Karpas-422 (cell line): ENCODE measurements around the gene CD27. TPM values are rescaled to one million over a fixed set of nuclear protein-coding genes. Genes with fewer than 3 reads are reported as not detected.
A peak's percentile ranks its signal among the peaks of the same experiment; 100 is the strongest.
"Not testable (repeated sequence)": the region's sequence is repeated elsewhere in the genome, so short reads cannot be mapped to it uniquely, and the experiment has no call there.

Experiments used
- DNase-seq: peaks from one replicate; pipeline ENCODE4 v3.0.0-alpha.2; 2015
- H2AFZ ChIP-seq: fragments of 200-600 bp; sonication (generic); 2 replicates; pipeline ENCODE4 v1.6.1; 2014; ENCODE audit warnings: antibody characterized with exemption, low read length, mixed read lengths
- H3K27ac ChIP-seq: fragments of 200-600 bp; sonication (generic); 2 replicates; pipeline ENCODE4 v1.5.1; 2014; ENCODE audit warnings: mild to moderate bottlenecking, low read length, moderate library complexity
- H3K27me3 ChIP-seq: fragments of 200-600 bp; sonication (generic); 2 replicates; pipeline ENCODE4 v1.6.1; 2014; ENCODE audit warnings: low read length, mixed read lengths
- H3K36me3 ChIP-seq: fragments of 200-600 bp; sonication (generic); 2 replicates; pipeline ENCODE4 v1.6.1; 2014; ENCODE audit warnings: low read length, mixed read lengths; ENCODE audit not compliant: insufficient read depth
- H3K4me1 ChIP-seq: fragments of 200-600 bp; sonication (generic); 2 replicates; pipeline ENCODE4 v1.6.1; 2014; ENCODE audit warnings: mild to moderate bottlenecking, low read length, mixed read lengths
- H3K4me2 ChIP-seq: fragments of 200-600 bp; sonication (generic); 2 replicates; pipeline ENCODE4 v1.6.1; 2014; ENCODE audit warnings: low read length, low read depth, mild to moderate bottlenecking; ENCODE audit not compliant: poor library complexity, severe bottlenecking
- H3K4me3 ChIP-seq: fragments of 200-600 bp; sonication (generic); 2 replicates; pipeline ENCODE4 v1.5.1; 2014; ENCODE audit warnings: mild to moderate bottlenecking, antibody characterized with exemption, low read length, mixed read lengths
- H3K79me2 ChIP-seq: fragments of 200-600 bp; sonication (generic); 2 replicates; pipeline ENCODE4 v1.6.1; 2014; ENCODE audit warnings: mild to moderate bottlenecking, low read length, mixed read lengths
- H3K9ac ChIP-seq: fragments of 200-600 bp; sonication (generic); 2 replicates; pipeline ENCODE4 v1.6.0; 2014; ENCODE audit warnings: low read length
- H3K9me2 ChIP-seq: fragments of 200-600 bp; sonication (generic), shearing (Covaris generic); replicated peaks from 2 replicates; pipeline ENCODE4 v1.6.0; 2014; ENCODE audit warnings: mild to moderate bottlenecking, low read length, moderate library complexity; ENCODE audit not compliant: insufficient read depth
- H3K9me3 ChIP-seq: fragments of 300-700, 200-600 bp; sonication (generic); 2 replicates; pipeline ENCODE4 v1.6.1; 2014; ENCODE audit warnings: low read length, mixed read lengths
- H4K20me1 ChIP-seq: fragments of 200-600 bp; sonication (generic); 2 replicates; pipeline ENCODE4 v1.6.1; 2014; ENCODE audit warnings: mild to moderate bottlenecking, antibody characterized with exemption, low read length, low read depth; ENCODE audit not compliant: insufficient read depth
- total RNA-seq: library from RNA; depleted of rRNA; stranded (reverse); fragments of >200 nt; shearing (Covaris generic); gene quantifications from 2 replicates; pipeline ENCODE4 v1.2.3, GENCODE V29; 2014; ENCODE audit warnings: low replicate concordance

Gene CD27
- total RNA-seq, 1 experiment from 2014 or later: 155 TPM

GRCh38 chr12:6475233-6475975 lies 30.6 kb downstream of the CD27 start:
- H3K4me3 ChIP-seq, H3K4me2 ChIP-seq, H2AFZ ChIP-seq, H3K79me2 ChIP-seq, H3K9ac ChIP-seq, H3K27me3 ChIP-seq, H3K9me2 ChIP-seq, H4K20me1 ChIP-seq, H3K36me3 ChIP-seq, DNase-seq, H3K4me1 ChIP-seq, H3K27ac ChIP-seq, H3K9me3 ChIP-seq: not testable (repeated sequence)

- H2AFZ ChIP-seq: no peak overlapping the region
Observed at GRCh38 chr12:6476489-6476888, 31.7 kb downstream of the CD27 start.

GRCh38 chr12:6477601-6478377 lies 33.0 kb downstream of the CD27 start:
- not testable (repeated sequence) for H3K27ac ChIP-seq, DNase-seq, H3K79me2 ChIP-seq, H3K4me3 ChIP-seq, H3K36me3 ChIP-seq, H3K4me1 ChIP-seq, H2AFZ ChIP-seq, H4K20me1 ChIP-seq, H3K9me3 ChIP-seq, H3K4me2 ChIP-seq, H3K9ac ChIP-seq, H3K27me3 ChIP-seq, H3K9me2 ChIP-seq

More at GRCh38 chr12:6476489-6476888, 31.7 kb downstream of the CD27 start:
- H3K9me2 ChIP-seq: no peaks in the 10 kb centered on the region
- peaks cover under 1% of the 10 kb centered on the region for H3K4me1 ChIP-seq
- H3K4me3 ChIP-seq: no peak overlapping the region
- no peaks in the 10 kb centered on the region for H3K27me3 ChIP-seq
- no peaks in the 10 kb centered on the region for H3K79me2 ChIP-seq
- H3K9me3 ChIP-seq: no peaks in the 10 kb centered on the region
- DNase-seq: no peak
- no peak overlapping the region for H3K4me2 ChIP-seq
- H3K27ac ChIP-seq: no peak overlapping the region
- no peaks in the 10 kb centered on the region for H4K20me1 ChIP-seq
- no peaks in the 10 kb centered on the region for H3K36me3 ChIP-seq
- no peak overlapping the region for H3K9ac ChIP-seq

GRCh38 chr12:6478416-6478815 lies 33.7 kb downstream of the CD27 start:
- Histone ChIP-seq H3K36me3 (no peaks in the 10 kb centered on the region), H3K9ac (no peak overlapping the region), H2AFZ (no peak overlapping the region), H3K79me2 (no peaks in the 10 kb centered on the region), H3K27me3 (no peaks in the 10 kb centered on the region), H3K4me1 (no peaks in the 10 kb centered on the region), H3K9me2 (no peaks in the 10 kb centered on the region), H4K20me1 (no peaks in the 10 kb centered on the region), H3K27ac (no peak overlapping the region), H3K9me3 (no peaks in the 10 kb centered on the region), H3K4me2 (no peak overlapping the region), H3K4me3 (no peak overlapping the region)
- DNase-seq: no peak

GRCh38 chr12:6488240-6488639 lies 43.5 kb downstream of the CD27 start:
- H3K9ac ChIP-seq: no peak overlapping the region
- DNase-seq: no peak
- peaks cover 10% of the 10 kb centered on the region for H3K36me3 ChIP-seq
- H3K4me2 ChIP-seq: no peak overlapping the region
- no peaks in the 10 kb centered on the region for H3K27me3 ChIP-seq
- H3K9me3 ChIP-seq: no peaks in the 10 kb centered on the region
- H4K20me1 ChIP-seq: no peaks in the 10 kb centered on the region
- H3K79me2 ChIP-seq: peaks cover 12% of the 10 kb centered on the region
- H3K4me3 ChIP-seq: no peak overlapping the region
- no peaks in the 10 kb centered on the region for H3K9me2 ChIP-seq
- H3K27ac ChIP-seq: no peak overlapping the region
- H3K4me1 ChIP-seq: peaks cover 8% of the 10 kb centered on the region
- no peak overlapping the region for H2AFZ ChIP-seq

GRCh38 chr12:6489449-6489848 lies 44.7 kb downstream of the CD27 start:
- Histone ChIP-seq H3K4me3 (no peak overlapping the region), H3K4me1 (peaks cover 16% of the 10 kb centered on the region), H3K27ac (no peak overlapping the region), H2AFZ (no peak overlapping the region), H3K9me2 (no peaks in the 10 kb centered on the region), H3K9ac (no peak overlapping the region), H3K36me3 (peaks cover 10% of the 10 kb centered on the region), H3K27me3 (no peaks in the 10 kb centered on the region), H3K79me2 (peaks cover 12% of the 10 kb centered on the region), H3K4me2 (no peak overlapping the region), H4K20me1 (no peaks in the 10 kb centered on the region), H3K9me3 (no peaks in the 10 kb centered on the region)
- DNase-seq: no peak

- peaks cover 21% of the 10 kb centered on the region for H3K79me2 ChIP-seq
- peaks cover 15% of the 10 kb centered on the region for H3K36me3 ChIP-seq
- H3K9me3 ChIP-seq, H3K27ac ChIP-seq, H2AFZ ChIP-seq, H4K20me1 ChIP-seq, H3K9ac ChIP-seq, H3K9me2 ChIP-seq, H3K27me3 ChIP-seq, DNase-seq, H3K4me3 ChIP-seq, H3K4me2 ChIP-seq: not testable (repeated sequence)
- H3K4me1 ChIP-seq: peaks cover 28% of the 10 kb centered on the region
Observed at GRCh38 chr12:6490673-6491072, 45.9 kb downstream of the CD27 start.

GRCh38 chr12:6492838-6493496 lies 48.2 kb downstream of the CD27 start, which contains the start of gene MRPL51:
TSS of gene MRPL51 (minus strand) at chr12:6493262. CDS start at chr12:6493136, 126 bp downstream.
- H3K4me2 ChIP-seq: peak within 1 kb of the TSS; percentile 90
- H3K4me3 ChIP-seq: peak within 1 kb of the TSS; percentile 93
- peaks cover 28% of the 10 kb centered on the region for H3K36me3 ChIP-seq
- H2AFZ ChIP-seq: peak within 1 kb of the TSS; percentile 31; the same call in 1 of the 2 replicates
- H3K79me2 ChIP-seq: peaks cover 39% of the 10 kb centered on the region
- H3K9ac ChIP-seq: peak within 1 kb of the TSS; percentile 94
- H3K27me3 ChIP-seq: no peaks in the 10 kb centered on the region
- DNase-seq: peak; percentile 99
- H3K9me3 ChIP-seq: no peaks in the 10 kb centered on the region
- H4K20me1 ChIP-seq: no peaks in the 10 kb centered on the region
- H3K9me2 ChIP-seq: no peaks in the 10 kb centered on the region
- peaks cover 39% of the 10 kb centered on the region for H3K4me1 ChIP-seq
- H3K27ac ChIP-seq: peak within 1 kb of the TSS; percentile 98
